Pulmonary artery endothelial cell (primary cell): ENCODE data around the gene TMEM131L. TPM values are rescaled to one million over a fixed set of nuclear protein-coding genes. Genes with fewer than 3 reads are reported as not detected.

Experiments used
- DNase-seq: peaks from one replicate; pipeline ENCODE4 v3.0.0-alpha.2; 2011; ENCODE audit warnings: low read depth, low spot score
- total RNA-seq: library from RNA; depleted of rRNA; stranded (reverse); fragments of >200 nt; gene quantifications from 2 replicates; pipeline ENCODE4 v1.2.3, GENCODE V29; 2014

Gene TMEM131L
- total RNA-seq, 1 donor from 2014 or later: 9.8 TPM

DNA sequence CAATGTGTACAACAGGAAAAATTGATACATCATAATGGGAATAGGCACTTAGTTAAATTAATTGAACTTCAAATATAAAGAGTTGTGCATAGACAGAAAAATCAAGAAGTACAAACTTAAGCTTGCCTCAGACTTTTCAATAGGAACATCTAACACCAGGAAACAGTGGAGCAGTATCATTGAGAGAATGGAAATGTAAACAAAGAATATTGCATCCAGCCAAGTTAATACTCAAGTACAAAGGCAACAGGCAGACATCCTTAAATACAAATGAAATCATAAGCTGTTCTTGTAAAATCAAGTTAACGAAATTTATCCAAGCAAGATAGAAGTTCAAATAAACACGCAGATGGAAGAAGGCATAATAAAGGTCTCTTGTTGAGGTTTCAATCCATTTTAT is 146.7 kb downstream of the TMEM131L start:
- DNase-seq: no peak

DNA sequence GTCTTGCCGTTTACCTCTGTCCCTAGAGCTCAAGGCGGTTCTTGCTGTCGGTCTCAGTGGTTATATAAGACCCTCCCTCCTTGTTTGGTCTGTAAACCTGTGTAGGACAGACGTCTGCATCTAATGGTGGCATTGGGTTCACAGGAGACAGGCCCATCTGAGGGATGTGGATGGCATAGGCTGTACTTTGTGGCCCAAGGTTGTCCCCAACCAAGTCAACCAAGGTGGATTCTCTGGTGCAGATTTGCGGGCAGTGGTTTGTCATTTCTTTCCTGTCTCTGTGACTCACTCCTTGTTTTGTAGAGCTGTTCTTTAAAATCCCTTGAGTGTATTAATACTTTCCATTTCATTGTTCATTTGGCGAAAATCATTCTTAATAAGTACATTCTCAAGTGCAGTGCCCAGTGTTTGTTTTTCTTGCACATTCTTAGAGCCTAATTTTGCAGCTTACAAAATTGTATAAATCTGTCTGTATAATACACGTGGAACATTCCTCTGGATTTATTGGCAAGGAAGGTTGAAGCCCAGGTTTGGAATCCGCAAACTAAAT is 149.9 kb downstream of the TMEM131L start:
- no peak for DNase-seq

DNA sequence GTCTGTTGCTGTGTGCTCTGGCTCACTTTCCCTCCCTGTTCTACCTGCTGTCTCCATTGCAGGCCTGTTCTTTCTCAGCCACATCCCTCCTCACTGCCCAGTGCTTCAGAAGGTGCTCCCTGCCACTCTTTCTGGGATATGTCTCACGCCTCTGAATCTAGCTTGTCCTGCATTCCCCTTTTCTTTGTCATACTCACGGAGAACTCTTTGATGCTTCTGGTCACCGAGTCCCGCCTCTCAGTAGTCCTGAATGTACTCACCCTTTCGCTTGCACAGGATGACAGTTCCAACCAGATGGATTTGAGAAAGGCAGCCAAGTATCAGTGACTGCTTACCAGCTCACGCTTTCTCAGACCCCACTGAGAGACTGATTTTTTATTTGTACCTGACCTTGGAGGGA is 152.7 kb downstream of the TMEM131L start:
- DNase-seq: no peak

DNA sequence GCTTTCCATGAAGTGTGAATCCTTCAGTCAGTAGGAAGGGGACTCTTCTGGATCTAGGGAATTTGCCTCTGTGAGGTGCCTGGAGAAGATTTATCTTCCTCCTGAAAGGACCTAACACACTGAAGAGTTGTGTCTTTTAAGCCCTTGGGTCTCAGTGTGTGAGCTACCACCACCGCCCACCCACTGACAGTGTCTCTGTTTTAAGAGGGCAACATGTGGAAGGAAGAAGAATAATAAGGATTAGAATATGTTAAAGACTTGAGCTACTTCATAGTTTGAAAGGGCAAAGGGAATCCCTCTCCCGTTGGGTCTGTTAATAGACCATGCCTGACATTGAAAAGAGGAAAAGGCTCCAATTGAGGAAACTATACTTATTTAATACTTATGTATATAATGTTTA is 153.7 kb downstream of the TMEM131L start:
- DNase-seq: no peak

DNA sequence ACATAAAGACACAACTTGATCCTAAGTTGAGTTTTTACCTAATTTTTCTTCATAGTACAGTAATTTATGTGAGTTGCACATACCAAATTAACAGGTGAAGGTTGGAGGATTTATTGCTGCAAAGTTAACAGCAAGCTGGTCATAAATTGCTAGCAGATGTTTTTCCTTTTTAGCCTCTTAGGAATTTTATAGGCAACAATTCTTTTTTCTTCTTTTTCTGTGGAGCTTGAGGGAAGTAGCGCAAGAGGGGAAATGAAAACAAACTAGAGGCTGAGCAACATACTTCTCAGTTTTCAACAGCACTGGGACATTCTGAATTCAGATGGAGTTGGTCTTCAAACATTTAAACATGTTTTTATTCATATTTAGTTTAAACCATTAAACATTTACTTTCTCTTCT is 154.2 kb downstream of the TMEM131L start:
- no peak for DNase-seq

DNA sequence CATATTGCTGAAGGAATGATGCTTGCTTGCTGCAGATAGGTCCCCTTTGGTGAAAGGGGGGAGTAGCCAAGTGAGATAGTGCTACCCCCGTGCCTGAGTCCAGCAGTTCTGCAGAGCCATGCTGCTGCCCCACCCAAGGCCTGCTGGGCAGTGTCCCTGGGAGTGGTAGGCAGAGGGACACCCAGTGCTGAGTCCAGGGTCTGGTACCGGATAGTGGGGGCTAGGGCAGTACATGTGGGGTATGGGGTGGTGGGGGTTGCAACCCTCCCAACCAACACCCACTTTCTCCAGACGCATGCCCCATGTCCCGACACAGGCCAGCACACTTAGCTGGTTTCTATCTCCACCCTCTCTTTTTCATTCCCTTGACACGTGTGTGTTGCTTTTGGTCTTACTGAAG is 155.9 kb downstream of the TMEM131L start:
- no peak for DNase-seq

DNA sequence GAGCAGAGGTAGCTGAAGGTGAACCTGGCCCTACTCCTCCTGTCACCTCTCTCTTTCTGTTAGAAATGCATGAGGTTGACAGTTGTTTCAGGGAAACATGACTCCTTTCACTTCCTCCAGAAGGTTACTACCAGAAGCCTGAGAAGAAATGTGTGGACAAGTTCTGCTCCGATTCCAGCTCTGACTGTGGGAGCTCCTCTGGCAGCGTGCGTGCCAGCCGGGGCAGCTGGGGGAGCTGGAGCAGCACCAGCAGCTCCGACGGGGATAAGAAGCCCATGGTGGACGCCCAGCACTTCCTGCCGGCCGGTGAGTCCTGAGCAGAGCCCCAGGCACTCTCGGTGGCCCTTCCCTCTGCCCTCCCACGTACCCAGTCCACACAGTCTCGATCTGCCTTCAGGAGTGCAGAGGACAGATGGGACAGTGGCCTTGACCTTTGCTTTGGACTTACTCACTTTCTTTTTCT is 156.6 kb downstream of the TMEM131L start:
- no peak for DNase-seq

DNA sequence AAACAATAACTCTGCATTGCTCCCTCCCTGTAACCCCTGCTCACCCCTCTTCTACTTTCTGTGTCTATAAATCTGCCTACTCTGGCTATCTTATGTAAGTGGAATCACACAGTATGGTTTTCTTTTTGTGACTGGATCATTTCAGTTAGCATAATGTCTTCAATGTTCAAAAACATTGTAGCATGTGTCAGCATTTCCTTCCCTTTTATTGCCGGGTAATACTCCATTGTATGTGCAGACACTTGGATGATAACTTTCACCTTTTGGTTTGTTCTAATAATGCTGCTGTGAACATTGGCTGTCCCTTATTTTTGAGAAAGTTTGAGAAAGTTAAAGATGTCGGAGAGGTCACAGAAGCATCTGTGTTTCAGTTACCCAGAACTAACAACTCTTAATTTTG is 157.3 kb downstream of the TMEM131L start:
- DNase-seq: no peak

DNA sequence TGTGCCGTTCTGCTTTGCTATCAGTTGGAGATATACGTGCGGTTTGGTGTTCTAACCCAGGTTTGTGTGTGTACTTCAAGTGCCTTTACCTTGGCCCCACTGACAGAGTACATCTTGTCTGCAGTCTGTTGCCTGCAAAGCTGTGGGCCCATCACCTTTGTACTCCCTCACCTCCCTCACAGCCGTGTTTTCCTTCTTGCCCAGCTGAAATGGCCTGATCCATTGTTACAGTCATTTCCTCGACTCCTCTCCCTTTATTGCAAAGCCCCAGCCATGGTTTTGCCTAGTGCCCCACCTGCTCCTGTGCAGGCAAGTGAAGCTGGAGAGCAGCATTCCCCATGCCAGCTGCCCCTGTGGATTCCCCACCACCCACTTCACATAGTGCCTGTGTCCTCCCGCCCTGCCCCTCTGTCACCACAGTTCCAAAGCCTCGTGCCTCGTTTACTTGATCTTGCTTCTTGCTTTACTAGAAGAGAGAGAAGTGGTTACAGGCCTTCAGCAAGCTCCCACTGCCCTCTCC is 162.7 kb downstream of the TMEM131L start:
- DNase-seq: no peak

DNA sequence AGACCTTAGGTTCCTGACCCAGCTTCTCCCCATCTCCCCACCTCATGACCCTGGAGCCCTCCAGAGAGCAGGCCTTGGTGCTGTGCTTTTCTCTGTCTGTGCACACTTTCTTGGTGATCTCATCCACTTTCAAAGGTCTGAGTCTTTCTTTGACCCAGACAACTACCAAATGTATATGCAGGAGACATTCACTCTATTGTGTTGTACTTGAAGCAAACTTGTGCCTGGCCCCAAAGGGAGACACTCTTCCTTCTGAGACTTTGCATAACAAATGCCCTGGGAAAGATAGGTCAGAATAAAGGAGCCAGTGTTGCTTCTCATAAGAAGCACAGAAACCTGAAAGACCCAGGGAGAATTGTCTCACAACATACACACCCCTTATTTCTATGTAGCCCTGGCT is 163.6 kb downstream of the TMEM131L start:
- DNase-seq: no peak

DNA sequence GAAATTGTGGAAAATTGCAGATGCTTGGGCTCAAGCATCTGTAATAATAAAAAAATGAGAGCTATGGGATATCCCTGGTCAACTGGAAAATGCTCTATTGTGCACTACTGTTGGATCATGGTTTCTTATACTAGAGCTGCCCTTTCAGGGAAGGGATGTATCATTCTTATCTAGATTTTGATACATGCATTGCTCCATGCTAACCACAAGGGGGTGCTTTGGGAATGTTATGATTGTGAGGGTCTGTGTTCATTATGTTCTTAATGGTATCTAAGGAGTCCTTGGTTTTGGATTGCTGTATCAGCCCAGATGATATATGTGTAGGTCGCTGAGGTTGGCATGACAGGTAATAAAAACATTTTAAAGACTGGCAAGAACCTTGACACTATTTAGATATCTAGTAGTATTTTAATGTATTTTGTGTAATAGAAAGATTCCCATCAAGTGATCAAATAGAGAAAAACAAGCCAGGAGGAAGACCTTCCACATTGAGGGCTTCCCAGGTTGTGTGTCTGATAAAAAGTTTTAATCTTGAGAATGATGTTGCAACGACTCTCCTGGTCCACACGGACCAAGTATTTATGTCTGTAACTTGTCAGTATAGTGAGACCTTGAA is 168.7 kb downstream of the TMEM131L start:
- no peak for DNase-seq

DNA sequence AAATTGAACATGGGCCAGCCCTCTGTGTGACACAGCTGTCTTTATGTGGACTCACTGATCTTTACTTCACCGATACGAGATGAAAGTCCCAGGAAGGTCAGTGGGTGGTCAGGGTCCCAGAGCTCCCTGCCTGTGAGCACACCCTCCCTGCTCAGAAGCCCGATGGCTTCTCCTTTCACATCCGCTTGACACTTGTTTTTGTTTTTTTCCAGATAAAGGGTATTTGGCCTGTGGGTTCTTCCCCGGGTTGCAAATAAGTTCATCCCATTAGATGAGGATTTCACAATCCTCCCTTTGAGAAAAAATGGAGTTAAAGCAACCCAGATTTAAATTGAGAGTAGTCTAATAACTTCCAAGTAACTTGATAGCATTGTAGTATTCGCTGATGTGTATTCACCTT is 169.7 kb downstream of the TMEM131L start:
- no peak for DNase-seq

DNA sequence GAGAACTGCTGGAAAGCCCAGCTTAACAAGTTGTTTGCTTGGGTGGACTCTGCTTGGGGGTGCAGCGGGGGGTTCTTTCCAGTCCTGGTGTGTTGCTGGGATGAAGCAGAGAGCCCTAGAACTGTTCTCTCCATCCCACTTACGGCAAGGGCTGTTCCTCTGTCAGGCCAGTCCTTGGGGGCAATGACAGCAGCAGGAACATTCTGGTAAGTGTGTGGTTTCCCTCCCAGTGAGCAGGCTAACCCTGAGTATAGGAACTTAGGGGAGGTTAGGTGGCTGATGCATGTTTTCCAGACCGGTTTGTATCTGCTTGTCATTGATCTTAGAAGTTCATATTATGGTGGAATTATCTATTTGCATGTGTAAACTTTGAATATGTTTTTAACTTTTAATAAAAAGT is 171.0 kb downstream of the TMEM131L start:
- no peak for DNase-seq

DNA sequence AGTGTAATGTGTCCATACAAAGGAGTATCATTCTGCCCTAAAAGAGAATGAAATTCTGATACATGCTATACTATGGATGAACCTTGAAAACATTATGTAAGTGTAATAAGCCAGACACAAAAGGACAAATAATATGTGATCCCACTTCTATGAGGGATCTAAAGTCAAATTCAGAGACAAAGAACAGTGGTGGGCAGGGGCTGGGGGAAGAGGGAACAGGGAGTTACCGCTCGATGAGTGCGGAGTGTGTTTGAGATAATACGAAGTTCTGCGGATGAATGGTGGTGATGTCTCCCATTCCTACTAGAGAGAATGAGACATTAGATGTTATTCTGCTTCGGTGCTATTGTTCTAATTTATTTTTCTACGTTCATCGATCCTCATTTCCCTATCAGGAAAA is 171.9 kb downstream of the TMEM131L start:
- no peak for DNase-seq

DNA sequence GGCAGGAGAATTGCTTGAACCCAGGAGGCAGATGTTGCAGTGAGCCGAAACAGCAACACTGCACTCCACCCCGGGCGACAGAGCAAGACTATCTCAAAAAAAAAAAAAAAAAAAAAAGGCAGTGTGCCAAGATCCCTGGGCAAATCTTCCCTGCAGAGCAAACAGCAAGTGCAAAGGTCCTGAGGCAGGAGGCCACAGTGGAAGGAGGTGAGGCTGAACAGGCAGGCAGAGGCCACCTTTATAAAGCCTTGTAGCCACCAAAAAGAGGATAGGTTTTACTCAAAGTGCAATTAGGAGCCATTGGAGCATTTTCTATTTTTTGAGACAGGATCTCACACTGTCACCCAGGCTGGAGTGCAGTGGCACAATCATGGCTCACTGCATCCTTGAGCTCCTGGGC is 172.8 kb downstream of the TMEM131L start:
- no peak for DNase-seq

DNA sequence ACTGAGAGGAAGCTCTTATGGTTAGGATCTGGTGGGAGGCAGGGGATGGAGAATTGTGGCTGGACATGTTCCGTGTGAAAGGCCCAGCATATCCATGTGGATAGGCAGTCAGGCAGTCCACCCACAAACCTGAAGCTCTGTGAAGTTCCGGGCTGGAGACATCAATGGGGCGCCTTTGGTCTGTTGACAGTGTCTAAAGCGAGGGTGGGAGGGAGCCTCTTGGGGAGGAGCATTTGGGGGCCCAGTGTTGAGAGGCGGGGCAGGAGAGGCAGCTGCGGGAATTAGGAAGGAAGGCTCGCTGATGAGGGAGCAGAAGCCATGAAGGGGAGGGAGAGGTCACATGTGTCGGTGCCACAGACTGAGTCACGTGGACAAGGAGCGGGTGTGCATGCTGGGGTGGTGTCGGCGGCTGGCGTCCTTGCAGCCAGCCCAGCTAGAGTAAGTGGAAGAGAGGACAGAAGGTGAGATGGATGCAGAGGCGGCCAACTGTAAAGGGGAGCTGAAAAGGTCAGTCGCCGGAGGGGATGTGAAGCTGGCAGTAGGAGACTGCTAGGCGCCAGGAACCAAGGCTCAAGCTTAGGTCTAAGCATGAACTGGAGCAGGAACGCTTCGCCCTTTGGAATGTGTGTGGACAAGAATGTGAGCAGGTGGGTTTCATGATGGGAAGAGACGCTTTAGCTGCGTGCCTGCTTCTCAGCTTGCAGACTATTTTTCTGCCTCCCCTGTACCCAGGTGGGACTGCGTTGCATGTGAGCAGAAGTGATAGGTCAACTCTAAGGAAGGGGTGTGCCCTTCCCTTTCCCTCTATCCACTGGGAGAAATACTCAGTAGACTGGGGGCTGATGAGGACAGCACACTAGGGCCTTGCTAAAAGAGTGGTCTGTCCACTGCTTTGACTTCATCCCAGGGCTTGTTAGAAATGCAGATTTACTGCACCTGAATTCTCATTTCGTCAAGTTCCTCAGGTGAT is 174.0 kb downstream of the TMEM131L start:
- no peak for DNase-seq

DNA sequence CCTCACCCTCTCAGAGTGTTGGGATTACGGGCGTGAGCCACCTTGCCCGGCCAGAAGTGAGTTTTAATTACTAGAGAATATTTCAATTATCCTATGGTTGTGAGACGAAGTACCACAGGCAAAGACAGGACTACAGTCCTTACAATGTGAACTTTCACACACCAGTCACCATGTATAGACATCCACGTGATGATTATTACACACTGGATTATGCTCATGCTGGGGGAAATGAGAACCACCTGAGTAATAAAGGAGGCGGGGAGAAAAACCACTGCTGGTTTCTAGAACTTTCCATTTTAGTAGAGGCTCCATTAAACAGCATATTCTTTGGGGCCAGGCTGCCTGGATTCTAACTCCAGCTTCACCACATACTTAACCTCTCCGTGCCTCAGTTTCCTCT is 175.4 kb downstream of the TMEM131L start:
- no peak for DNase-seq

DNA sequence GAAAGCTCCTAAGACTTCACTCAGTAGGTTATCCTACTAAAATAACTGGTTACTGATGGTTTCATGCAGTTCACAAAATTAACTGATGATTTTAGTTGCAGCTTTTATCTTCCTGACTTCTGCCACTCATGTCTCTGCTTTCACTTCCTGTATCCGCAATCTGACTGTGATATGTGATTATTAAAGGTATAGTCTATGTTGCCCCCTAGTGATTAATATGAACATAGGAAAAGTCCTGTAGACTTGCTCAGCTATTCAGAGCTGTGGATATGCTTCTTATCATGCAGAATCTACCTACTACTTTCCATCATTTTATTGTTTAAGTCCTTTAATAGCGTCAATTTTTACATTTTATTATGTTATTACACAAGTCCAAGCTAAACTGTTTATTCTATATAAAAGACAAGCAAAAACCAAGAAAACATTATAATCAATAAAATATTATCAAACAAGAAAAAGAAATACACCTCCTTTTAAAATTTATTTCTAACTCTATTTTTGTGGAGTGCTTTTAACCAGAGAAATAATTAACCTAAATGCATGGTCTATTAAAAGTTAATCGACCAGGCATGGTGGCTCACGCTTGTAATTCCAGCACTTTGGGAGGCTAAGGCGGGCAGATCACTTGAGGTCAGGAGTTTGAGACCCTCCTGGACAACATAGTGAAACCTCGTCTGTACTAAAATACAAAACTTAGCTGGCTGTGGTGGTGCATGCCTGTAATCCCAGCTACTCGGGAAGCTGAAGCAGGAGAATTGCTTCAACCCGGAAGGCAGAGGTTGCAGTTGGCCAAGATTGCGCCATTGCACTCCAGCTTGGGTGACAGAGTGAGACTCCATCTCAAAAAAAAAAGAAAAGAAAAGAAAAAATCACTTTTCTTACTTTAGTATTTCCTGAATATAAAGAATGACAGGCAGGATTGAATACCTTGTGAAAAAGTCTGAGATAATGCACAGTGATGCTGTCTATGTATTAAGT is 177.5 kb downstream of the TMEM131L start:
- DNase-seq: no peak

DNA sequence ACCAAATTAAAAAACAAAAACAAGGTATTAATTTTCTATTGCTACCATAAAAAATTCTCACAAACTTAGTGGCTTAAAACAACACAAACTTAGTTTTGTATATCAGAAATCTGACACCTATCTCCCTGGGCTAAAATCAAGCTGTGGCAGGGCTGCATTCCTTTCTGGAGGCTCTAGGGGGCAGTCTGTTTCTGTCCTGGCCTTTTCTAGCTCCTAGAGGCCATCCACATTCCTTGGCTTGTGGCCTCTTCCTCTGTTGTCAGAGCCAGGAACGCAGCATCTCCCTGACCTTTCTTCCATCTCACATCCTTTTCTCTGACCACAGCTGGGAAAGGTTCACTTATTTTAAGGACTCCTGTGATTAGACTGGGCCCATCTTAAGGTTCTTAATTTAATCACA is 179.0 kb downstream of the TMEM131L start:
- DNase-seq: no peak

DNA sequence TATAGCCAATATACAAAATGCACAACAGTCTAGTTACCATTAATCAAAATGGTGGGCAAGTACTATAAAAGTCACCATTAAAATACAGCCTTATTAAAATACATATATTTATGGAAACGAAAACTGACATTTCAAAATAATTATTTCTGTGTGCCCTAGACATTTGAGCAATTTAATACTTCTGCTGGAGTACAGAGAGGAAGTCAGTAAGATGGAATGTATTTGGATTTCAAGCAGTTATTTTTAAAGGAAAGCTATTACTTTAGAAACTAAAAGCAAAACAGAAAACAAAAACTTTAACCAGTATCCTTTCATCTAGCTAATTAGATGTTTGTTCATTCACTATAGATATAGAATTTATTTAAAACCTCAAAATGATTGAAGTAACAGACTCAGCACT is 180.1 kb downstream of the TMEM131L start:
- no peak for DNase-seq

DNA sequence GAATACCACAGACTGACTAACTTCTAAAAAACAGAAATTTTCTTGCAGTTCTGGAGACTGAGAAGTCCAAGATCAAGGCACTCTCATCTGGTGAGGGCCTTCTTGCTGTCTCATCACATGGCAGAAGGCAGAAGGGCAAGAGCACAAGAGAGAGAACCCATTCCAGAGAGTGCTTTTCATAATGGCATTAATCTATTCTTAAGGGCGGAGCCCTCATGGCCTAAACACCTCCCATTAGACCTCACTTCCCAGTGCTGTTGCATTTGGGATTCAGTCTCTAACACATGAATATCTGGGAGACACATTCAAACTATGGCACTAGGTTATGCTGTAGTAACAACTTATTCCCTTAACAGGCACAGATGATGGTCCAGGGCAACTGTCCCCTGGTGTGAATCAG is 180.8 kb downstream of the TMEM131L start:
- no peak for DNase-seq
